Left kidney (tissue), 2 donors: ENCODE measurements around the gene ZMIZ2. TPM values are rescaled to one million over a fixed set of nuclear protein-coding genes. Genes with fewer than 3 reads are reported as not detected.
A peak's percentile ranks its signal among the peaks of the same experiment; 100 is the strongest.

Experiments used
- DNase-seq: peaks from one replicate; pipeline ENCODE4 v3.0.0-alpha.2; 2013
- polyA plus RNA-seq: library from polyadenylated mRNA; unstranded; fragments of 120-200 nt; gene quantifications from one replicate; pipeline ENCODE4 v1.2.1, GENCODE V29; 2013; ENCODE audit not compliant: insufficient read length

ZMIZ2 gene
- polyA plus RNA-seq, 1 donor, result 77.5 TPM

DNA sequence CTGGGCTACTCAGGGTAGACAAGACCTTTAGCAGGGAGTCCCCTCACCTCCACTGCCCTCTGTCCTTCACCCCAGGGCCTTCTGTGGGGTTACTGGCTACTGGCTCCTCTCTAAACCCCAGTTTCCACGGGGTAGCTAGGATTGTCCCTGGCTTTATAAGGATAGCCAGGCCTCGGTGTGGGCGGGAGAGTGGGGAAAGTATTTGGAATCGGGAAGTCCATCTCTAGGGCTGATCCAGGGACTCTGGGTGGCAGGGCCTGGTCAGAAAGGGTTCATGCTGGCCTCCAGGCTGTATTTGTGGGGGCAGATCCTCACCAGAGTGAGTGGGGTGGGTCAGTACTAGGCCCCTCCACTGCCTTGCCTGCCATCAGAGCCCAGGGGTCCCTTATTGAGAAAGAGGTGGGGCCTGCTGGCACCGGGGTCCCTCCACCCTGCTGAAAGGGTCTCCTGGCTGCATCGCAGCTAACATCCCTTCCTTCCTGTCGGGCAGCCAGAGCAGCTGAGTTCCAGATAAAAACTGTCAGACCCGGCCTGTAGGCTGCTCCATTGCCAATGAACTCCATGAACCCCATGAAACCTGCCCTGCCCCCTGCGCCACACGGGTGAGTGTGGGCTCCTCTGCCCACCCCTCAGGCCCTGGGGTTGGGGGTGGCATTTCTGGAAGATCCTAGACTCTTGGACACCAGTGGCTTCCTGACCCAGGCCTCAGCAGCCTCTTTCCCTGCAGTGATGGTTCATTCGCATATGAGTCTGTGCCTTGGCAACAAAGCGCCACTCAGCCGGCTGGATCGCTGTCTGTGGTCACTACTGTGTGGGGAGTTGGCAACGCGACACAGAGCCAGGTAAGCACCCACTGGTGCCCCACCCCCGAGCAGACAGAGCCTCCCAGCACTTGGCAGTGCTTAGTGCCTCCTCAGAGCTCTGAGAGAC, 7.3 kb downstream of the ZMIZ2 start:
- no peak for DNase-seq

DNA sequence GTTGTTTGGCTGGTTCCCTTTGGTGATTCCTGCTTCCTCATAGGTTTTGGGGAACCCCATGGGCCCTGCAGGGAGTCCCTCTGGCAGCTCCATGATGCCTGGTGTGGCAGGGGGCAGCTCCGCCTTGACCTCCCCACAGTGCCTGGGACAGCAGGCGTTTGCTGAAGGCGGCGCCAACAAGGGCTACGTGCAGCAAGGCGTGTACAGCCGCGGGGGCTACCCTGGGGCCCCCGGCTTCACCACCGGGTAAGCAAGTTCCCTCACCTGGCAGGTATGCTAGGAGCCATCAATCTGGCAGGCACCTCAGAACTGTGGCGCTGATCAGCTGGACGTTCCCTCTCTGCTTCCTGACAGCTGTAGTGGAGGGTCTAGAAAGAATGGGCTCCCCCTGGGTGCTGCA, 8.3 kb downstream of the ZMIZ2 start:
- DNase-seq, result no peak

DNA sequence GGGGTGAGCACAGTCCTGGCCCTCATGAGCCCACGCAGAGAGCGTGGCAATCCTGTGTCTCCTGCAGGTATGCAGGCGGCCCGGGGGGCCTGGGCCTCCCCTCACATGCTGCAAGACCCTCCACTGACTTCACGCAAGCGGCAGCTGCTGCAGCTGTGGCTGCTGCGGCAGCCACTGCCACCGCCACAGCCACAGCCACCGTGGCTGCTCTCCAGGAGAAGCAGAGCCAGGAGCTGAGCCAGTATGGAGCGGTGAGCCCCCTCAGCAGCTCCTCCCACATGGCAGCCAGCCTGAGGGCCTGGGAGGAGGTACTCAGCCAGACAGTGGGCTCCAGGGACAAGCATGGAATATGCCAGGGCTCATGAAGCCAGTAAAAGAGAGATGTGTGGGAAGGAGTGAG, 8.7 kb downstream of the ZMIZ2 start:
- DNase-seq, result no peak

DNA sequence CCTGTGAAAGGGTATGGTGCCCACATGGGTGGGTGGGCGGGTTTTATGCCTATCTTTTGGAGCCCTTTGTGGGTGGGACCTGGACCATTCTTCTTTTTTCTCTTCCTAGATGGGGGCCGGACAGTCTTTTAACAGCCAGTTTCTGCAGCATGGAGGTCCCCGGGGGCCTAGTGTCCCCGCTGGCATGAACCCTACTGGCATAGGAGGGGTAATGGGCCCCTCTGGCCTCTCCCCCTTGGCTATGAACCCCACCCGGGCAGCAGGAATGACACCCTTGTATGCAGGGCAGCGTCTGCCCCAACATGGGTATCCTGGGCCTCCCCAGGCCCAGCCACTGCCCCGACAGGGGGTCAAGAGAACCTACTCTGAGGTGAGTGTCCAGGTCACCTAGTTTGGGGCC, 9.1 kb downstream of the ZMIZ2 start:
- DNase-seq, result no peak

DNA sequence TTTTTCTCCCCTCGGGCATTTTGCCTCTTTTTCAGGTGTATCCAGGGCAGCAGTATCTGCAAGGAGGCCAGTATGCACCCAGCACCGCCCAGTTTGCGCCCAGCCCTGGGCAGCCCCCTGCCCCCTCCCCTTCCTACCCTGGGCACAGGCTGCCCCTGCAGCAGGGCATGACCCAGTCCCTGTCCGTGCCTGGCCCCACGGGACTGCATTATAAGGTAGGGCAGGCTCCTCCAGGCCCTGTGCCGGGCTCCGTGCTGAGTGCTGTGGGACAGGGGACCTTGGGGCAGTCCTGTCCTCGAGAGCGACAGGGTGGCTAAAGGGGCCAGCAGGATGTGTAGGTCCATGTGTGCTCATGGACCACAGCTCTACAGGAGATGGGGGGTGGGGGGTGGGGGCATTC, 10.6 kb downstream of the ZMIZ2 start:
- DNase-seq, result no peak

DNA sequence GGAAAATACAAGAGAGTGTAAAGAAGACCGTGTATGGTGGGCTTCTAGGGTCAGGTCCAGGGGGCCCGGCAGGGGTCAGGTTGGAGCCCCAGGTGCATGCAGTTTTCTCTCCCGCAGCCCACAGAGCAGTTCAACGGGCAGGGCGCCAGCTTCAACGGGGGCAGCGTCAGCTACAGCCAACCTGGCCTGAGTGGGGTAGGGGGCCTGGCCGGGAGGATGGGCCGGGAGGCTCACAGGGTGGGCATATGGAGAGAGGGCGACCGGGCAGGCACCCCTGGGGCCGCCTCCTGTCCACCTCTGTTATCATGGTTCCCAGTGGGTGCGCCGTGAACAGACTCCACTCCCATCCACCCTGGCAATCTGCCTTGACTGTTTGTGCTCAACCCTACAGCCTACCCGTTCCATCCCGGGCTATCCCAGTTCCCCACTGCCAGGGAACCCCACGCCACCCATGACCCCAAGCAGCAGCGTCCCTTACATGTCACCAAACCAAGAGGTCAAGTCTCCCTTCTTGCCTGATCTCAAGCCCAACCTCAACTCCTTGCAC, 11.5 kb downstream of the ZMIZ2 start:
- no peak for DNase-seq

DNA sequence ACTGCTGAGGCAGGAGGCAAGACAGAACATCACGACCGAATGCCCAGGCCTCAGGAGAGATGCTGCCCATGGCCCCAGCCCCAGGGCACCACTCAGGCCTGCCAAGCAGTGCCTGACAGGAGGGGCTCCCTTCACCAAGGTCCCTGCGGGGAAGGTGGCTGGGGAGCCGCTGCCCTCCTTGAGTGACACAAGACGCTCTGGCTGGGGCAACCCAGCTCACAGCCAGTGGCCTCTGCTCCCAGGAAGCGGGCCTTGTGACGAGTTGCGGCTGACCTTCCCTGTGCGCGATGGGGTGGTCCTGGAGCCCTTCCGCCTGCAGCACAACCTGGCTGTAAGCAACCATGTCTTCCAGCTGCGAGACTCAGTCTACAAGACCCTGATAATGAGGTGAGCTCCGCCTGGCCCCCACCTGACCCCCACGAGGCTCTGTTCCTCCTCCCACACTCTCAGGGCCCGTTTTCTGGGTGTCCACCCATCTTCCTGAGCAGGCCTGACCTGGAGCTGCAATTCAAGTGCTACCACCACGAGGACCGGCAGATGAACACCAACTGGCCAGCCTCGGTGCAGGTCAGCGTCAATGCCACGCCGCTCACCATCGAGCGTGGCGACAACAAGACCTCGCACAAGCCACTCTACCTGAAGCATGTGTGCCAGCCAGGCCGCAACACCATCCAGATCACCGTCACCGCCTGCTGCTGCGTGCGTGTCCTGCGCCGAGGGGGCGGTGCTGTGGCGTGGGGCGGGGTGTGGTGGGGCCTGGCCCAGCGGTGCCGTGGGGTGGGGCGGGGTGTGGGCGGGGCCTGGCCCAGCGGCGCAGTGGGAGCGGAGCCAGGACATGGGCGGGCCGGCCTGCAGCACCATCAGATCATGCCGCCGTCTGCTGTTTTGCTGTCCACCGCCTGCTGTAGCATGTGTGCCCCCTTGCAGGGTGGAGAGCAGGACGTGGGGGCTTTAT, 12.8 kb downstream of the ZMIZ2 start:
- no peak for DNase-seq

DNA sequence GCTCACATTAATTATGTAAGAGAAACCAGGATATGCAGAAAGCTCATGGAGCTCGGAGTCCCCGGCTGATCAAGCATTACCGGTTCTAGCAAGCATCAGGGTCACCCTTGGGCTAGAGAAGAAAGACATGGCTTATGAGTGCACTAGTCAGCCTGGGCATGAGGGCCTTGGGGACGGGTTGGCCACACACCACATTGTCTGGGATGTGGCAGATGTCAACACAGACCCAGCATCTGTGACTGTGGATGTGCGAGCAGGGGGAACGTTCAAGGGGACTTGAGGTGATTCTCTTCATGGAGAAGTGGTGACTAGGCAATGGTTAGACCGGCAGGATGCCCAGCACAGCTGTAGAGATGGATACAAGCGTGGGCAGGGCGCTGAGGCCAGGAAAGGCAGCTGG, 13.7 kb downstream of the ZMIZ2 start:
- no peak for DNase-seq

DNA sequence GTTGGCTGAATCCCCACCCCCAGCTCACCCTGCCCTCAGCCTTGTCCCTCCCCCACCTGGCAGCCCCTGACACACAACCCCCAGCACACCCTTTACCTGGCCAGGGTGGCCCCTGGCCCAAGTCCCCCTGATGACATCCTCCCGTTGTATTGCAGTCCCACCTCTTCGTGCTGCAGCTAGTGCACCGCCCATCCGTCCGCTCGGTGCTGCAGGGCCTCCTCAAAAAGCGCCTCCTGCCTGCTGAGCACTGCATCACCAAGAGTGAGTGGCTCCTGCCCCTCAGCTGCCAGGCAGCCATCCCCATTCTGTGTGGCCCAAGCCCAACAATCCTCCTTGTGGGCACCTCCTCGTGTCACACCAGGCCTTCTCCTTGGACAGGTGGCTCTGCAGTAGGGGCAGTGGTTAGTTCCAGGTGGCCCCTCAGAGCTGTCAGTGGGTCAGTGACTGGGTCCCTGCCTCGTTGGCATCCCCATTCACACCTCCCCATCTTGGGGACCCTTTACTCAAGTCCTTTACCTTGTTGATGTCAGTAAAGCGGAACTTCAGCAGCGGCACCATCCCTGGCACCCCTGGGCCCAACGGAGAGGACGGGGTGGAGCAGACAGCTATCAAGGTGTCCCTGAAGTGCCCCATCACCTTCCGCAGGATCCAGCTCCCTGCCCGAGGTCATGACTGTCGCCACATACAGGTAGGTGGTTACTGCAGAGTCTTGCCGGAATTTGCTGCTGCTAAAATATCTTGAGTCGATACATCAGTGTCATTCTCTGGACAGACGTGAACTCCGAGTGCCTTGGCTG, 14.3 kb downstream of the ZMIZ2 start:
- no peak for DNase-seq

DNA sequence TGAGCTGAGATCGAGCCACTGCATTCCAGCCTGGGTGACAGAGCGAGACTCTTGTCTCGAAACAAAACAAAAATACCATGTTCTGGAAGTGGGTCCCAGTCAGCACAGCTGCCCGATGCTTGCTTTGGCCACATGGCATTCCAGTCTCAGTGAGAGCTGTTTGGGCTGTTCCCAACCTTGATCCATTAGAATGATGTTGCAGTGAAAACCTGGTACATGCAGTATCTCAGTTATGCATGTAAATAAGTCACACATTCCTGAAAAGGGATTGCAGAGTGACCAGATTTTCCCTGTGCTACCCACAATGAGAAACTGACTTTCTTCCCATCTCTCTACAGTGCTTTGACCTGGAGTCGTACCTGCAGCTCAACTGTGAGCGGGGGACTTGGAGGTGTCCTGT, 15.4 kb downstream of the ZMIZ2 start:
- no peak for DNase-seq

DNA sequence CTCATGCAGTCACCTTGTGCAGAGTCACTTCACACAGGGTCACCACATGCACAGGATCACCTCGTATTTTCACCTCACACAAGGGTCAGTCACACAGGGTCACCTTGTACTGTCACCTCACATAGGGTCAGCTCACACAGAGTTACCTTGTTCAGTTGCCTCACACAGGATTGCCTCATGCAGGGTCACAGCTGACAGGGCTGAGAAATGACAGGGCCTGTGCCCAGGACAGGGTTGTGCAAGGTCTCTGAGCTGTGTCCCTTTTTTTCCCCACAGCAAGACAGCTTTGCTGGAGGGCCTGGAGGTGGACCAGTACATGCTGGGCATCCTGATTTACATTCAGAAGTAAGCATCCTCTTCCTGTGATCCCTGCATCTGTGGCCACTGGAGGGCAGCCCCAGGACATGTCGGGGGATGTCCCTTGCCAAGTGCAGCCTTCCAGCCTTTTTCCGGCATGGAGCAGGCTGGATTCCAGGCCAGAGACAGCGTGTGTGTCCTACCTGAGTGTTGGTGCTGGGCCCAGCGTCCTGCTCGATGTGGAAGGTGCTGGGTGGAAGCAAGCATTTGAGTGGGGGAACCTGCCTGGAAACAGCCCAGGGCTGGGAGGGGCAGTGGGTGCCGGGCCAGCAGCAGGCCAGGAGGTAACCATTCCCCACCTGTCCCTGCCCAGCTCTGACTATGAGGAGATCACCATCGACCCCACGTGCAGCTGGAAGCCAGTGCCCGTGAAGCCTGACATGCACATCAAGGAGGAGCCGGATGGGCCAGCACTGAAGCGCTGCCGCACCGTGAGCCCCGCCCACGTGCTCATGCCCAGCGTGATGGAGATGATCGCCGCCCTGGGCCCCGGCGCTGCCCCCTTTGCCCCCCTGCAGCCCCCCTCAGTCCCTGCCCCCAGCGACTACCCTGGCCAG, 16.3 kb downstream of the ZMIZ2 start:
- DNase-seq, result no peak

DNA sequence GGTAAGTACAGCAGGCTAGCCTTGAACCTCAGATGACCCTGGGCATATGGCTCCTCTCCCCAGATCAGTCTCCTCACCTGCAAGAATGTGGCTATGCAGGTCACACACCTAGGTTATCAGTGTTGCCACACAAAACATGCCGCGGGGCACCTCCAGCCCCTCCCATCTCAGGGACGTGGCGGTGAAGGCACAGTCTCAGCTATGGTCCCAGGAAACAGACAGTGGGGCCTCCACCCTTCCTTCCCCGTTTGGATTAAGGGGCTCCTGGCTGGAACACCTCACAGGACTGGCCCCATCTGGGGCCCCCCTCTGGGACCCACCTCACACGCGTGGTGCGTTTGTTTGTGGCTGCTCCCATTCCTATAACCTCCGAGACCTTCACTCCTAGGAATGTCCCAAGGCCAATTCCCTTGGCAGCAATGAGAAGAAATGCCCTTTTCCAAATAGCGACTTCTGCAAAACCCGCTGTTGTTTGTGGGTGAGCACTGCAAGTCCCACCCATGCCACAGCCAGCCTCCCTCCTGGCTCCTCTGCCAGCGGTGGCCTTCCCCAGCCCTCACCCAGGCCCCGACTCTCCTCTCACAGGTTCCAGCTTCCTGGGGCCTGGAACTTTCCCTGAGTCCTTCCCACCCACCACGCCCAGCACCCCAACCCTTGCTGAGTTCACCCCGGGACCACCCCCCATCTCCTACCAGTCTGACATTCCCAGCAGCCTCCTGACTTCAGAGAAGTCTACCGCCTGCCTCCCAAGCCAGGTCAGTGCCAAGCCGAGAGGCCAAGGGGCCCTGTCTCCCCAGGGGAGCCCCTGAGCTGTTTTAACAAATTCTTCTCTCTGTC, 17.1 kb downstream of the ZMIZ2 start:
- DNase-seq, result no peak

DNA sequence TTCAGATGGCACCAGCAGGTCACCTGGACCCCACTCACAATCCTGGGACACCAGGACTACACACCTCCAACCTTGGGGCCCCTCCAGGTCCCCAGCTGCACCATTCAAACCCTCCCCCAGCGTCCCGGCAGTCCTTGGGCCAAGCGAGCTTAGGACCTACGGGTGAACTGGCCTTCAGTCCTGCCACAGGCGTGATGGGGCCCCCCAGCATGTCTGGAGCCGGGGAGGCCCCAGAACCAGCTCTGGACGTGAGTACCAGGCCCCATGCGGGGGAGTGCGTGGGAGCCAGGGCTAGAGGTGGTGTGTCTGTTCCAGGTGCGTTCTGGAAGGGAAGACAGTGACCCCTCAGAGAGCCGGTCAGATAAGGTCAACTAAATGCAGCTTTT, 17.8 kb downstream of the ZMIZ2 start:
- no peak for DNase-seq

DNA sequence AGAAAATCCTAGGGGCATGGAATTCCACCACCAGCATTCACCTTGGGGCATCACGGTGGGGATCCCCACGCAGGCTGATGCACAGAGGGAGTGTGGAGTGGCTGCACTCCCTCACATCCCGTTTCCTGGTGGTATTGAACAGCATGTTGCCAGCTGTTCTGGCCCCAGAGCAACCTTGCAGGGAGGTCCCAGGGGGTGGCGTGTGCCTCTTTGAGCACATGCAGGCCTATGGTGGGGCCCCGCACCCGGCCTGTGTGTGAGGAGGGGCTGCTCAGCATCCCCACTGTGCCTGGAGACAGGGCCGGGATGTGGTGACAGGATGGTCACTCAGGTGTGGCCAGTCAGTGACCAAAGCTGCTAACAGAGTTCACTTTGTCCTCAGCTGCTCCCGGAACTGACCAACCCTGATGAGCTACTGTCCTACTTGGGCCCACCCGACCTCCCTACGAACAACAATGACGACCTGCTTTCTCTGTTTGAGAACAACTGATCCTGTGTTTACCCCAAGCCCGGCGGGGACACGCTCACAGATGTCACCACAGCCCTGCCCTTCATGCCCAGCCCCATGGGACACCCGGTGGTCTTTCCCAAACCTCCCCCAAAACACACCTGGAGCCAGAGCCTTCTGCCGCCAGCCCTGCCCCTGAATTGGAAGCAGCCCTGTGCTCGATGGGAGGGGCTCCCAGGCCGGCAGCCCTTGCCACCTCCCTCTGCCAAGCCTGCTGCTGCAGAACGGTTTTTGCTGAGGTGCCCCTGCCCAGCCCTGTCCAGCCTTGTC, 18.7 kb downstream of the ZMIZ2 start:
- DNase-seq, result no peak

DNA sequence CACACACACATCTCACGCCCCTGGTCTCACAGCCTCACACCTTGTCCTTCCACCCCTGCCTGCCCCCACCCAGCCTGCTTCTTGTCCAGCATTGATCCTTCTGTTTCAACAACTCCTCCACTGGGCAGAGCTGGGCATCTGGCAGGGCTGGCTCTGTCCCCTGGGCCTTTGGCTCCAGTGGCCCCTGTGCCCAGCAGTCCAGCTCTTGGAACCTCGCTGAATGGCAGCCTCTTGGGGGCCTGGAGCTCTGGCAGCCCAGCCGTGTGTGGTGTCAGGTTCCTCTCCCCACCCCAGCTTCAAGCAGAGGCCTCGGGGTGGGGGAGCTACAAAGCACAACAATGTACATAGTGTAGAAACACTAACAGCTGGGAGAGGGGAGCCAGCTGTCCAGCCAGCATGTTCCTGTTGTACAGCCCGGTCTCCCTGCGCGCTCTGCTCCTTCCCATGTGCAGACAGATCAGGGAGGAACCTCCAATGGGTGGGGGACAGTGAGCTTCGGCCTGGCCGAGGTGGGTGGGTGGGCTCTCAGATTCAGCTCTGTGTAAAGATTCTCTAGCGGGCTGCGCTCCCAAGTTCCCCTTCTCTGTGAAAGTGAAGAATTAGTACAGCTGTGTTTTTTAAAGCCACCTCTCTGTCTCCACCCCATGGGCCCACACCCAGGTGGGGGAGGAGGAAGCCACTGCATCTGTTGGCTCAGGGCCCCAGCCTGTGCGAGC, 19.4 kb downstream of the ZMIZ2 start:
- peak; percentile 75 for DNase-seq

DNA sequence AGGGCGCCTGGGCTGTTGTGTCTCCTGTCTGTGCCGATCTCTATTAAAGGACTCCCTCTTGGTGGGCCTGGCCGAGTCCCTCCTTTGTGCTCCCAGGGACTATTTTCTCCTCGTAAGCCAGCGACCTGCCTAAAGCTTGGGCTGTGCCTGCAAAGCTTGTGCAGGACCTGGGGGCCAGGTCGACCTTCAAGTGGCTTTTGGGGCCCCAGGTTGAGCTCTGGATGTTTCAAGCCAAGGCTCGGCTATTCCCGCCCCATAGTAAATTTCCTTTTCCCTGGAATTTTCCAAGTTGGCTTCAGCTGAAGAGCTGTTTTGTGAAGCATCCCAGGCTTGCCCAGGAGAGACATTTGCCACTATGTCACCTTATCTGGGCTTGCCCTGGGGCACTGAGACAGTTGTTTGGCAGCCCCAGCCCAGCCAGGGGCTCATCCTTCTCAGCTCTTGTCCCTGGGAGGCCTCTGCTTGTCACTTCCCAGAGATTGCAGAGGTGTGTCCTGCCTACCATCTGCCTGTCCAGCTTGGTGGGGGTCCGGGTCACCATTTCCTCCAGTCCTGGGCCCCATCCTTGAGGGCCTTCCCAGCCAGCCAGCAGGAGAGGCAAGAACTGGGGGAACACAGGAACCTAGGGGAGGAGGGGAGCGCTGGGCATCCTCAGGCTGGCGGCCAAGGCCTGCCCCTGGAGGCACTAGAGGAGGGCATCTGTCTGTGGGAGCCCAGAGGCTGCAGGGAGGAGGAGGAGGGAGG, 20.2 kb downstream of the ZMIZ2 start:
- DNase-seq, result no peak

DNA sequence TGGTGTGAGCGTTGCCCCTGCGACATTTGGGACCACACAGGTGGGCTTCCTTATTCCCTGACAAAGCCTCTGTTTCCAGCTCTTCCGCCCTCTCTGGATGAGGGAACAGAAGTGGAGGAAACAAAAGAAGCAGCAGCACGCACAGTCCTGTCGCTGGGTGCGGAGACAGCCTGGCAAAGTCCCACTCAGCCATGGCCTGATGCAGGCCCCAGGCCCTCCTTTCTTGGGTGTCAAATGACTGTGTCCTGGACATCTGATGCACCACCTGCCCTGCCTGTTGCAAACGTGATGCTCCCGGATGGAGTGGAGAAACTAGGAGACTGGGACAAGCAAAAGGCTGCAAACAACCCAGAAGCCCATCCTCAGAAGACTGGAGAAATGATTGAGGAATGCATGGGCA, 20.7 kb downstream of the ZMIZ2 start:
- DNase-seq, result no peak
